ENCODE measurements around the gene DCDC2B. TPM values are rescaled to one million over a fixed set of nuclear protein-coding genes. Genes with fewer than 3 reads are reported as not detected.

Gene DCDC2B
- total and polyA plus RNA-seq, 9 of the 15 experiments (the other 6 are each of a cell fraction or from before 2014, with no cell fraction given) = not detected

GRCh38 chr1:32179193-32179442 is 29.8 kb upstream of the DCDC2B start (continued):
- TF ChIP-seq ZNF318 (IDR thresholded peaks at IDR 0.05; ENCODE audit: borderline replicate concordance in 1 of 2, low read depth in 1 of 2) (no peak), CSDE1 (IDR thresholded peaks at IDR 0.05) (no peak), KLF10 (CRISPR knock-in tag; IDR thresholded peaks at IDR 0.05) (no peak), ZNF253 (CRISPR knock-in tag; conservative IDR thresholded peaks at IDR 0.05) (no peak), MITF (IDR thresholded peaks at IDR 0.05) (no peak), RCOR1 (IDR thresholded peaks at IDR 0.05; ENCODE audit: borderline replicate concordance in 1 of 2, low read depth in 2 of 2, low read length in 2 of 2) (no peak), ESRRB (CRISPR knock-in tag; IDR thresholded peaks at IDR 0.05; ENCODE audit: borderline replicate concordance) (no peak), MTA2 (IDR thresholded peaks at IDR 0.05; ENCODE audit: low read depth) (no peak), ETV1 (tag; conservative IDR thresholded peaks at IDR 0.05; ENCODE audit: low read depth) (no peak), CBFA2T2 (conservative IDR thresholded peaks at IDR 0.05) (no peak)
- TF ChIP-seq, protein P1, sequence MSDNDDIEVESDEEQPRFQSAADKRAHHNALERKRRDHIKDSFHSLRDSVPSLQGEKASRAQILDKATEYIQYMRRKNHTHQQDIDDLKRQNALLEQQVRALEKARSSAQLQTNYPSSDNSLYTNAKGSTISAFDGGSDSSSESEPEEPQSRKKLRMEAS (CRISPR knock-in tag; IDR thresholded peaks at IDR 0.05) = no peak
- TF ChIP-seq, protein P2, sequence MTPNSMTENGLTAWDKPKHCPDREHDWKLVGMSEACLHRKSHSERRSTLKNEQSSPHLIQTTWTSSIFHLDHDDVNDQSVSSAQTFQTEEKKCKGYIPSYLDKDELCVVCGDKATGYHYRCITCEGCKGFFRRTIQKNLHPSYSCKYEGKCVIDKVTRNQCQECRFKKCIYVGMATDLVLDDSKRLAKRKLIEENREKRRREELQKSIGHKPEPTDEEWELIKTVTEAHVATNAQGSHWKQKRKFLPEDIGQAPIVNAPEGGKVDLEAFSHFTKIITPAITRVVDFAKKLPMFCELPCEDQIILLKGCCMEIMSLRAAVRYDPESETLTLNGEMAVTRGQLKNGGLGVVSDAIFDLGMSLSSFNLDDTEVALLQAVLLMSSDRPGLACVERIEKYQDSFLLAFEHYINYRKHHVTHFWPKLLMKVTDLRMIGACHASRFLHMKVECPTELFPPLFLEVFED (CRISPR knock-in tag; conservative IDR thresholded peaks at IDR 0.05) = peak; percentile 70; the same call in 1 of the 2 replicates
- TF ChIP-seq, protein P3, sequence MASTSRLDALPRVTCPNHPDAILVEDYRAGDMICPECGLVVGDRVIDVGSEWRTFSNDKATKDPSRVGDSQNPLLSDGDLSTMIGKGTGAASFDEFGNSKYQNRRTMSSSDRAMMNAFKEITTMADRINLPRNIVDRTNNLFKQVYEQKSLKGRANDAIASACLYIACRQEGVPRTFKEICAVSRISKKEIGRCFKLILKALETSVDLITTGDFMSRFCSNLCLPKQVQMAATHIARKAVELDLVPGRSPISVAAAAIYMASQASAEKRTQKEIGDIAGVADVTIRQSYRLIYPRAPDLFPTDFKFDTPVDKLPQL (IDR thresholded peaks at IDR 0.05; ENCODE audit: extremely low read depth, insufficient read length) = no peak
- TF ChIP-seq, protein P4, sequence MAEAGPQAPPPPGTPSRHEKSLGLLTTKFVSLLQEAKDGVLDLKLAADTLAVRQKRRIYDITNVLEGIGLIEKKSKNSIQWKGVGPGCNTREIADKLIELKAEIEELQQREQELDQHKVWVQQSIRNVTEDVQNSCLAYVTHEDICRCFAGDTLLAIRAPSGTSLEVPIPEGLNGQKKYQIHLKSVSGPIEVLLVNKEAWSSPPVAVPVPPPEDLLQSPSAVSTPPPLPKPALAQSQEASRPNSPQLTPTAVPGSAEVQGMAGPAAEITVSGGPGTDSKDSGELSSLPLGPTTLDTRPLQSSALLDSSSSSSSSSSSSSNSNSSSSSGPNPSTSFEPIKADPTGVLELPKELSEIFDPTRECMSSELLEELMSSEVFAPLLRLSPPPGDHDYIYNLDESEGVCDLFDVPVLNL (CRISPR knock-in tag; IDR thresholded peaks at IDR 0.05; ENCODE audit: low read depth) = no peak

Measured in K562 (cell line).